Endothelial cell of umbilical vein (primary cell): ENCODE results near the gene SPAAR. TPM values are rescaled to one million over a fixed set of nuclear protein-coding genes. Genes with fewer than 3 reads are reported as not detected.

Experiments
- BruUV-seq: library from RNA; stranded (reverse); fragments of 400-500 nt; replicated peaks from 2 replicates; lab custom pipeline; 2021; lab: Mats Ljungman, UMichigan
- CTCF ChIA-PET: fragments of 300-600, 350-600 bp; sonication (Branson Sonifier 250); formaldehyde crosslinking; loops from one replicate; lab custom pipeline; 2021; ENCODE audit warnings: antibody characterized with exemption, inconsistent platforms; lab: Charles Lee
- POLR2A ChIA-PET: fragments of 300-600, 350-600 bp; sonication (Branson Sonifier 250); formaldehyde crosslinking; loops from one replicate; lab custom pipeline; 2021; ENCODE audit warnings: antibody characterized with exemption, inconsistent platforms; lab: Charles Lee
- DNase-seq: peaks from one replicate; pipeline ENCODE4 v3.0.0-alpha.2; 2011; ENCODE audit warnings: low read depth, low spot score
- FAIRE-seq: peaks from 2 replicates; lab custom pipeline; 2011; peaks lifted over from hg19 to GRCh38; lab: Jason Lieb, UNC
- H2AFZ ChIP-seq: 2 replicates; pipeline ENCODE4 v1.6.0; 2012; ENCODE audit warnings: low read depth, low read length, control low read depth, inconsistent platforms
- H3K27ac ChIP-seq: 2 replicates; pipeline ENCODE4 v1.5.1; 2011; ENCODE audit warnings: low read depth, mild to moderate bottlenecking, control low read depth, low read length, moderate library complexity; ENCODE audit not compliant: insufficient read depth
- H3K27me3 ChIP-seq, 2 experiments: 2 replicates each; pipeline versions ENCODE4 v1.6.0 to v1.6.1; 2011; ENCODE audit warnings: low read length in 2 of 2, mixed read lengths in 1 of 2; ENCODE audit not compliant: control insufficient read depth in 2 of 2, insufficient read depth in 2 of 2
- H3K36me3 ChIP-seq, 2 experiments: 2 replicates in 1 of 2; 3 replicates in 1 of 2; pipeline ENCODE4 v1.5.1; 2011; ENCODE audit warnings: low read length in 2 of 2, mild to moderate bottlenecking in 1 of 2, moderate library complexity in 1 of 2; ENCODE audit not compliant: control insufficient read depth in 2 of 2, insufficient read depth in 2 of 2; ENCODE audit errors: extremely low read depth in 1 of 2
- H3K4me1 ChIP-seq: 3 replicates; pipeline ENCODE4 v1.5.1; 2011; ENCODE audit warnings: mild to moderate bottlenecking, low read length; ENCODE audit not compliant: control insufficient read depth, insufficient read depth; ENCODE audit errors: extremely low read depth
- H3K4me2 ChIP-seq: 2 replicates; pipeline ENCODE4 v1.6.1; 2011; ENCODE audit warnings: low read length, control low read depth, mixed read lengths; ENCODE audit not compliant: insufficient read depth
- H3K4me3 ChIP-seq, 3 experiments: fragments of 200-600 bp in 1 of 3; sonication (generic), shearing (Covaris generic) in 1 of 3; replicated peaks in 1 of 3; 2 replicates each; pipeline ENCODE4 v1.5.1; 2011 to 2016; ENCODE audit warnings: control low read depth in 3 of 3, low read length in 3 of 3, mild to moderate bottlenecking in 2 of 3, inconsistent platforms in 1 of 3, low read depth in 1 of 3, moderate library complexity in 1 of 3; ENCODE audit not compliant: insufficient read depth in 1 of 3
- H3K79me2 ChIP-seq: 2 replicates; pipeline ENCODE4 v1.6.0; 2012; ENCODE audit warnings: low read length, inconsistent platforms; ENCODE audit not compliant: control insufficient read depth, insufficient read depth
- H3K9ac ChIP-seq: replicated peaks from 2 replicates; pipeline ENCODE3; 2011; ENCODE audit warnings: low read length, control low read depth; ENCODE audit not compliant: insufficient read depth; ENCODE audit errors: extremely low read depth
- H3K9me1 ChIP-seq: replicated peaks from 3 replicates; pipeline ENCODE4 v1.6.0; 2011; ENCODE audit warnings: mild to moderate bottlenecking, low read length; ENCODE audit not compliant: control insufficient read depth, insufficient read depth; ENCODE audit errors: extremely low read depth
- H3K9me3 ChIP-seq: replicated peaks from 2 replicates; pipeline ENCODE4 v1.5.1; 2012; ENCODE audit warnings: low read length, inconsistent platforms; ENCODE audit not compliant: control insufficient read depth, insufficient read depth
- H4K20me1 ChIP-seq: replicated peaks from 2 replicates; pipeline ENCODE3; 2011; ENCODE audit warnings: mild to moderate bottlenecking, low read length; ENCODE audit not compliant: control insufficient read depth, insufficient read depth; ENCODE audit errors: extremely low read depth
- EZH2 ChIP-seq: IDR thresholded peaks from 2 replicates; pipeline ENCODE4 v1.6.1; 2012; ENCODE audit warnings: borderline replicate concordance, low read depth, mild to moderate bottlenecking, moderate library complexity, low read length, inconsistent platforms; ENCODE audit not compliant: severe bottlenecking
- FOS ChIP-seq: IDR thresholded peaks from 2 replicates; pipeline ENCODE4 v1.6.1; 2011; ENCODE audit warnings: mild to moderate bottlenecking, low read length, moderate library complexity, borderline replicate concordance; ENCODE audit not compliant: insufficient read depth
- GATA2 ChIP-seq: IDR thresholded peaks from 2 replicates; pipeline ENCODE4 v1.7.0; 2011; ENCODE audit warnings: low read depth, mild to moderate bottlenecking, moderate library complexity, mixed read lengths, low read length; ENCODE audit not compliant: insufficient read length, insufficient read depth
- JUN ChIP-seq: IDR thresholded peaks from 2 replicates; pipeline ENCODE4 v1.6.1; 2011; ENCODE audit warnings: borderline replicate concordance, low read depth; ENCODE audit not compliant: insufficient read length, insufficient read depth
- MYC ChIP-seq: IDR thresholded peaks from one replicate; pipeline ENCODE4 v1.6.1; 2011; ENCODE audit warnings: mild to moderate bottlenecking, low read depth, low read length
- POLR2A ChIP-seq: IDR thresholded peaks from 2 replicates; pipeline ENCODE4 v1.6.1; 2012; ENCODE audit warnings: low read depth, mild to moderate bottlenecking, control low read depth, low read length
- POLR2AphosphoS5 ChIP-seq: IDR thresholded peaks from 2 replicates; pipeline ENCODE4 v1.6.1; 2012; ENCODE audit warnings: low read depth, mild to moderate bottlenecking, control low read depth, low read length, moderate library complexity; ENCODE audit not compliant: insufficient read depth
- dilution Hi-C: fragments of 300-500 bp; cut with MboI; formaldehyde crosslinking; loops from one replicate; pipeline ENCODE4 v1.15.0; 2019; ENCODE audit warnings: low sequenced_read_pairs; ENCODE audit not compliant: extremely low pct_ligation_motif_present
- intact Hi-C: fragments of 100-400 bp; cut with micrococcal nuclease; formaldehyde crosslinking; loops from one replicate; pipeline ENCODE4 v1.10.0; 2022
- polyA plus RNA-seq, 4 experiments: library from polyadenylated mRNA; depleted of rRNA in 3 of 4; stranded (reverse) in 3 of 4; unstranded in 1 of 4; fragments of >200 nt; gene quantifications; 2 replicates each; pipeline versions ENCODE4 v1.2.1 to v1.2.3, GENCODE V29; 2011 to 2012; ENCODE audit warnings: missing spikeins in 1 of 4
- total RNA-seq: library from RNA; stranded (reverse); gene quantifications from 2 replicates; pipeline ENCODE4 v1.2.3, GENCODE V29; 2021
- TF ChIP-seq, protein P1 (sequence below), 2 donors: IDR thresholded peaks; 1 replicate in 1 of 2; 2 replicates in 1 of 2; pipeline ENCODE4 v1.5.1; 2011; ENCODE audit warnings: low read length in 2 of 2, mild to moderate bottlenecking in 2 of 2, moderate library complexity in 2 of 2, control low read depth in 1 of 2, inconsistent platforms in 1 of 2, low read depth in 1 of 2; ENCODE audit not compliant: insufficient read depth in 1 of 2; ENCODE audit errors: extremely low read depth in 1 of 2
- TF ChIP-seq, protein P2 (sequence below): IDR thresholded peaks from 2 replicates; pipeline ENCODE4 v1.6.1; 2011; ENCODE audit not compliant: insufficient read depth, insufficient read length

The SPAAR gene
- total and polyA plus RNA-seq, 2 donors (not counting 3 experiments of a cell fraction or from before 2014, with no cell fraction given), result 20.8 to 24.8 TPM

GRCh38 chr9:35954942-35955546, 45.8 kb downstream of the SPAAR start:
- H2AFZ ChIP-seq, result peak overlapping the region; percentile 33
- POLR2A ChIA-PET, result no interaction called here
- H3K27me3 ChIP-seq, result no peaks in the 10 kb centered on the region
- no TSS peak for BruUV-seq
- no peaks in the 10 kb centered on the region for H3K36me3 ChIP-seq
- H3K4me1 ChIP-seq, result peaks cover 19% of the 10 kb centered on the region
- dilution Hi-C loops, result no loop called here
- no peak overlapping the region for H3K9ac ChIP-seq
- no peaks in the 10 kb centered on the region for H3K9me1 ChIP-seq
- no peaks in the 10 kb centered on the region for H3K9me3 ChIP-seq
- no peak overlapping the region for H3K27ac ChIP-seq
- DNase-seq, result peak; percentile 79
- H3K4me3 ChIP-seq, result no peak overlapping the region
- H3K4me2 ChIP-seq, result no peak overlapping the region
- TF ChIP-seq, protein P1, sequence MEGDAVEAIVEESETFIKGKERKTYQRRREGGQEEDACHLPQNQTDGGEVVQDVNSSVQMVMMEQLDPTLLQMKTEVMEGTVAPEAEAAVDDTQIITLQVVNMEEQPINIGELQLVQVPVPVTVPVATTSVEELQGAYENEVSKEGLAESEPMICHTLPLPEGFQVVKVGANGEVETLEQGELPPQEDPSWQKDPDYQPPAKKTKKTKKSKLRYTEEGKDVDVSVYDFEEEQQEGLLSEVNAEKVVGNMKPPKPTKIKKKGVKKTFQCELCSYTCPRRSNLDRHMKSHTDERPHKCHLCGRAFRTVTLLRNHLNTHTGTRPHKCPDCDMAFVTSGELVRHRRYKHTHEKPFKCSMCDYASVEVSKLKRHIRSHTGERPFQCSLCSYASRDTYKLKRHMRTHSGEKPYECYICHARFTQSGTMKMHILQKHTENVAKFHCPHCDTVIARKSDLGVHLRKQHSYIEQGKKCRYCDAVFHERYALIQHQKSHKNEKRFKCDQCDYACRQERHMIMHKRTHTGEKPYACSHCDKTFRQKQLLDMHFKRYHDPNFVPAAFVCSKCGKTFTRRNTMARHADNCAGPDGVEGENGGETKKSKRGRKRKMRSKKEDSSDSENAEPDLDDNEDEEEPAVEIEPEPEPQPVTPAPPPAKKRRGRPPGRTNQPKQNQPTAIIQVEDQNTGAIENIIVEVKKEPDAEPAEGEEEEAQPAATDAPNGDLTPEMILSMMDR (IDR thresholded peaks at IDR 0.05; ENCODE audit: extremely low read depth in 1 of 2, insufficient read depth in 1 of 2, low read depth in 1 of 2, low read length in 2 of 2), result peak; percentile 71 to 75
- no peak for TF ChIP-seq JUN
- CTCF ChIA-PET, result interaction anchor here (0.6 to 4.2 kb wide), 45 partner anchors 9 to 445 kb away, joined by 3 to 83 read pairs (median 4); partner anchors contain the start of genes CCIN, CLTA, GLIPR2 and HRCT1
- no peaks in the 10 kb centered on the region for H4K20me1 ChIP-seq
- no peaks in the 10 kb centered on the region for H3K79me2 ChIP-seq
- peak; percentile 89 for FAIRE-seq
- intact Hi-C loops, result loop anchor here (1.0 to 5.0 kb wide), 5 partner anchors 52 to 372 kb away; no protein-coding TSS in a partner anchor

DNA sequence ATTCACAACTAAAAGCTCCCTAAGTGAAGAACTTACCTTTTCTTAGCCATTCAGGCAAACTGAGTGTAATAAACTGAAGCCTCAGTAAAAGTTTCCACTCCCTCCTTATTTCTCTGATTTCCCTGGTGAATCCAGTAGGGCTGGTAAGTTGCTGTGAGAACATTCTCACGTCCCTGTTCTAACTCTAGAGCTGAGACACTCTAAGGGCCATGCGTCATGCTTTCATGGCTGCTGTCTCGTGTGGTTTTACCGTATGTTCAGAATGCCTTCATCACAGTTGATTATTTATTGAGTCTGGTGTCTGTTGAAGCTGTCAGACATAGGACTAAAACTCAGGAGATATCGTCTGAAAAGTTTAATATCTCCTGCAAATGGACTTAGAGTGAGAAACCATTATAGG, 47.4 kb downstream of the SPAAR start:
- no TSS peak for BruUV-seq
- H3K27ac ChIP-seq, result no peak overlapping the region

More for the DNA sequence above, 47.4 kb downstream of the SPAAR start:
- Histone ChIP-seq H3K9me3 (no peaks in the 10 kb centered on the region), H3K4me3 (no peak overlapping the region), H2AFZ (no peak overlapping the region), H3K9ac (no peak overlapping the region), H3K4me1 (peaks cover 19% of the 10 kb centered on the region), H3K36me3 (no peaks in the 10 kb centered on the region), H3K9me1 (no peaks in the 10 kb centered on the region), H3K79me2 (no peaks in the 10 kb centered on the region), H3K4me2 (no peak overlapping the region), H4K20me1 (no peaks in the 10 kb centered on the region), H3K27me3 (no peaks in the 10 kb centered on the region)
- dilution Hi-C loops, result no loop called here
- TF ChIP-seq POLR2A (no peak), JUN (no peak), EZH2 (no peak), MYC (no peak), POLR2AphosphoS5 (no peak), FOS (no peak), GATA2 (no peak)
- TF ChIP-seq, protein P2, sequence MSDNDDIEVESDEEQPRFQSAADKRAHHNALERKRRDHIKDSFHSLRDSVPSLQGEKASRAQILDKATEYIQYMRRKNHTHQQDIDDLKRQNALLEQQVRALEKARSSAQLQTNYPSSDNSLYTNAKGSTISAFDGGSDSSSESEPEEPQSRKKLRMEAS, result no peak
- TF ChIP-seq, protein P1 (IDR thresholded peaks at IDR 0.05; ENCODE audit: extremely low read depth in 1 of 2, insufficient read depth in 1 of 2, low read depth in 1 of 2, low read length in 2 of 2), result no peak
- intact Hi-C loops, result loop anchor here (5.0 kb wide), 3 partner anchors 51 to 371 kb away; no protein-coding TSS in a partner anchor
- DNase-seq (no peak), FAIRE-seq (no peak)
- ChIA-PET CTCF (interaction anchor here (1.3 to 4.2 kb wide), 6 partner anchors 9 to 211 kb away, joined by 3 to 83 read pairs (median 23); partner anchors contain the start of gene CCIN), POLR2A (interaction anchor here (0.7 kb wide), 1 partner anchor 181 kb away, joined by 3 read pairs; no protein-coding TSS in a partner anchor)
